ENCODE measurements around the gene HSD17B14.
"Not testable (repeated sequence)": the region's sequence is repeated elsewhere in the genome, so short reads cannot be mapped to it uniquely, and the experiment has no call there.

Gene HSD17B14

DNA sequence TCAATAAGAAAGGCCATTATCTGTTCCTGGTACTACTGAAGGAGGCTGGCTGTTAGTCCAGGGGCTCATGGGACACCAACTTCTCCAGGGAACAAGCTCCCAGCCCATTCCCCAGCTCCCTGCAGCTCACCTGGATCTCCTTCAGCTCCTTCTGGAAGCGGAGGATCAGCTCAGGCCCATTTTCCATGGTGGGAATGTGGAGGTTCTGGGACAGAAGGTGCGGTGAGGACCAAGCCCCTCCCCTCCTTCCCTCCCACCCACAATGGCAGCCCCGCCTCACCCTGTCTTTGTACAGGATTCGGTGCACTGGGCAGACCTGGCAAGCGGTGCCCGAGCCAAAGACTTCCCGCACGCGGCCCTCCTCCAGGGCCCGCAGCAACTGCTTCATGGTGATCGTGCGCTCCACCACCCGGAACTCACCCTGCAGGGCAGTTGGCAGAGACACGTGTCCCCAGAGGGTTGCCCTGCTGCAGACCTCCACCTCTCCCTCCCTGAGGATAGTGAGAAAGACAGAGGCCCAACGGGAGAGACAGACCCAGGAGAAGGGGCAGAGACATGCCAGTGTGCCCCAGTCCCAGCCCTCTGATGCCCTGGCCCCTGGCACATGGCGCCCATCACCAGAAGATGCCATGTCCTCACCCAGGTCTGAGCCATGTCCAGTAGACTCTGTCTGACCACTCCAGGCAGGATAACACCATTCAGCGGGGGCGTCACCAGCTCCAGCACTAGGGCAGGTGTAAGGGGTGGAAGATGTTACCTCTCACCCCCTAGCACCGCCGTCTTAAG lies 39.8 kb downstream of the HSD17B14 start:
- no peak for DNase-seq

DNA sequence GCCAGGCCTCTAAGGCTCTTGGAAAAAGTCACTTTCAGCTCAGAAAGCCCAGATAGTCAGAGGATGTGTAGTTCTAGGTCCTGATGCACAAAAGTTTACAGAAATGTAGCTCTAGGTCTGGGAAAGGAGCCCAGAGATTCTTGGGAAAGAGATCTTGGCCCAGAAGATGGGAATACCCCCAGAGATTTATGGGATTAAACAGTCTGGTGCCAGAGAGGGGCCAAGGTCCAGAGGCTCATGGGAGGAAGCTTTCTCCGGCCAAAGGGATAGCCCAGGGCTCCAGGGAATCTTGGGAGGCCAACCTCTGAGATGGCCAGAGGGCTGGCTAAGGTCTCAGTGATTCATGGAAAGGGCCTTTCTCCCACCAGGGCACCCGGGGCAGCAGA lies 40.6 kb downstream of the HSD17B14 start:
- no peak for DNase-seq

DNA sequence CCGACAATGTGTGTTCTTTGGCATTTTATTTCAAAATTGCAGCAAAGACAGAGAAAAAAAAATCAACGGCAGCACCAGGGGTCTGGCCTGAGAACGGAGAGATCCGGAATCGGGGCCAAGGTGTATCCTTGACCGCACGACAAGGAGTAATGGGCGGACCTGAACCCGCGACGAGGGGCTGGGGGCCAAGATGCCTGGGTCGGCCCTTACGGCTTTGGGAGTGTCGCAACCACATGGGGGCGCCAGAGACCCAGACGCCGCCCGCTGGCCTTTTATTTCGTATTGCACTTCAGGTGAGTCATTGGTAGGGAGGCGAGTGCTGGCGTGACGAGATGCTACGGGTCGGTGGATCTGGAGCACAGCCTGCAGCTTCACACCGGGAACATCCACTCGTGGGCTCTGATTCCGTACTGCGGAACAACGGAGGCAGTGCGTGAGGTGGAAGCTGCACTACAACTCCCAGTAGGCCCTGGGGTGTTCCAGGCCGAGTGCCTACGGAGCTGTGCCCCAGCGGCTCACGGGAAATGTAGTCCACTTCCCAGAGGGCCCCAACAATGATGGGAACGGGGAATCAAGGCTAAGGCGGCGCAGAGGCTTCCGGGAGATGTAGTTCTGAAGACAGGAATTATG lies 41.1 kb downstream of the HSD17B14 start:
- DNase-seq: peak; percentile 93

DNA sequence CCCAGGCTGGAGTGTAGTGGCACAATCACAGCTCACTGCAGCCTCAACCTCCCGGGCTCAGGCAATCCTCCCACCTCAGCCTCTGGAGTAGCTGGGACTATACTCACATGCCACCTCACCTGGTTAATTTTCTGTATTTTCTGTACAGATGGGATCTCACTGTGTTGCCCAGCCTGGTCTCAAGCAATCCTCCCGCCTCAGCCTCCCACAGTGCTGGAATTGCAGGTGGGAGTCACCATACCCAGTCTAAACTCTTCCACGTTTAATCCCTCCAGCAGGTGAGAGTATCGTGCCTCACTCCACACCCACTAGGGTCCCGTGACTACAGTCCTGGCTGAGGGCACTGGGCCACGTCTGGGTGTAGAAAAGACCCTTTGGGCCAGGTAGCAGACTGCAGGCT lies 42.0 kb downstream of the HSD17B14 start:
- no peak for DNase-seq

DNA sequence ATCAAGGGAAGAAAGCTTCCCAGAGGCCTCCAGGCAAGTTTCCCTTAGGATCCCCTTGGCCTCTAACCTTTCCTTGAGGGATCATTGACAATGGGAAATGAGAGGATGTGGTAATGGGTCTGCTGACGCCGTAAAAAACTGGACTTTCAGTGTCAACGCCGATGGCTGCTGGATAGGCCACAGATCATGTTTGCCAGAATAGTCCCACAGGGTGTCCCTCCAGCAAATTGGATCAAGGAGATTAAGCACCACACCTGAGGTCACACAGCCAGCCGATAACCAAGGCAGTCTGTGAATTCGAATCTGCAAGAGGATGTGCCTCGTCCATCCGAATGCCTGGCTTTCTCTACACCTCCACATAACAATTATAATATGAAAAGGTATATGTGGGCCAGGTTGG lies 43.0 kb downstream of the HSD17B14 start:
- no peak for DNase-seq

DNA sequence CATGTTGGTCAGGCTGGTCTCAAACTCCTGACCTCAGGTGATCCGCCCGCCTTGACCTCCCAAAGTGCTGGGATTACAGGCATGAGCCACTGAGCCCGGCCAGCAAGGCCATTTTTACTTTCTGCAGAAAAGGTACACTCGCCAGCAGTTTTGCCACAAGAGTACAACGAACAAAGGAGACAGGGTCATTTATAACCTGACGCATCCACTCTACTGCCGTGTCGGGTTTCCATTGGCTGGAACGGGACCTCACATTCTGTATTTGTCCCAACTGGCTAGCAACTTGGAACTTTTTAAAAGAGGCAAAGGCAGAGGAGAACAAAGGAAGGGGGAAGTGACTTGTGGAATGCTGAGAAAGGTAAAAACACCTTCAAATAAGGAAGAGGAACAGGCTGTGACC lies 49.0 kb downstream of the HSD17B14 start:
- not testable (repeated sequence) for DNase-seq

DNA sequence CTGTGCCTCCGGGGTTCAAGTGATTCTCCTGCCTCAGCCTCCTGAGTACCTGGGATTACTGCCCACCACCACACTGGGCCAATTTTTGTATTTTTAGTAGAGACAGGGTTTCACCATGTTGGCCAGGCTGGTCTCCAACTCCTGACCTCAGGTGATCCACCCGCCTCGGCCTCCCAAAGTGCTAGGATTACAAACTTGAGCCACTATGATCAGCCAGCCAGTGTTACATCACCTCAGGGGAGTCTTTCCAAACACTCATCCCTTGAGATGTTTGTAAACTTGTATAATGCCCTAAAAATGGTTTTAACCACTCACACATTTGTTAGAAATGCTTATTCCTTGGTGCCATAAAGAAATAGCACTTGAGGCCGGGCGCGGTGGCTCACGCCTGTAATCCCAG lies 49.9 kb downstream of the HSD17B14 start:
- DNase-seq: not testable (repeated sequence)

DNA sequence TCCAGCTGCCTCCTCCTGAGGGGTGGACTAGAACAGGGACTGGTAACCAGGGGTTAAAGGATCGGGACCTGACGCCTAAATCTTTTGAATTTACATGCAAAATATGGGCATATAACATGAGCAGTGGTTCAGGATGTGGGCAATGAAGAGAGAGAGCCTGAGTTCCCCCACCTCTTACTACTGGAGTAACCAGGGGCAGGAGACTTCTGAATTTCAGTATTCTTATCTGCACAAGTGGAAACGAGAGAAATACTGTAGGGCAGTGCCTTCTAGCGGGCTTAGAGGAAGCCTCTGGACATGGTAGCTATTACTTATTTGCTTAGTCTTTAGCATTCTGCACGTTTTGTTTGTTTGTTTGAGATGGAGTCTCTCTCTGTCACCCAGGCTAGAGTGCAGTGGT lies 51.8 kb downstream of the HSD17B14 start:
- DNase-seq: peak; percentile 65

DNA sequence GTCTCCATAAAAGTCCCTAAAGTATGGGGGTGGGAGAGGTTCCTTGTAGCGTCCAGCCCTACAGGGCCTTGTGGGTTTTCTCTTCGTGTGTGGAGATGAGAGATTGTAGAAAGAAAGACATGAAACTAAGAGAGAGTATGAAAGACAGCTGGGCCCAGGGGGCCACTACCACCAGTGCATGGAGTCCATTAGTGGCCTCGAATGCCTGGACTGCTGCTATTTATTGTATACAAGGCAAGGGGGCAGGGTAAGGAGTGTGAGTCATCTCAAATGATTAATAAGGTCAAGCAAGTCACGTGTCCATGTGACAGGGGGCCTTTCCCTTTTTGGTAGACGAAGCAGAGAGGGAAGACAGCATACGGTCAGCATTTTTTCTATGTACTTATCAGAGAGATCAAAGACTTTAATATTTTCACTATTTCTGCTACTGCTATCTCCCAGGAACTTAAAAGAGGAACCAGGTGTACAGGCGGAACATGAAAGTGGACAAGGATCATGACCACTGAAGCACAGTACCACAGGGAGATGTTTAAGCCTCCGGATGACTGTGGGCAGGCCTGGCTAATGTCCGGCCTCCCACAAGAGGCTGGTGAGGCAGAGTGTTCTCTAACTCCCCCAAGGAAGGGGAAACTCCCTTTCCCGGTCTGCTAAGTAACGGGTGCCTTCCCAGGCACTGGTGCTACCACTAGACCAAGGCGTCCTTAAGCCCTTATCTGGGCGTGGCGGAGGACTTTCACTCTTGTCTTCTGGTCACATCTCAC lies 55.5 kb downstream of the HSD17B14 start:
- DNase-seq: peak; percentile 75

DNA sequence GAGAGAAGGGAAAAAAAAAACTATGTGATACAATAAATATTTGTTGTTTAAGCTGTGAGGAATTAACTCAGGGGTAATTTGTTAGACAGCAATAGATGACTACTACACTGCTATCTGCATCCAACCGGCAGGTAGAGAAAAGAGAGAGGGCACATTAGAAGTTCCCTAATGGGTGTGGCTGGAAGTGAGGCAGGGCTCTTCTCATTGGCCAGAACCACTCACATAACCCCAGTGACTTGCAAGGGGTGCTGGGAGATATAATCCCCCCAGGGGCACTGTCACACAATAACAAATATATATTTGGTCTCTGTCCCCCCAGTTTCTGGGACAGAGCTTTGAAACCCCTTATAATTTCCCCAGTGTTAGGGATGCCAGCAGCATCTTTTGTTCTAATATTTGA lies 56.7 kb downstream of the HSD17B14 start:
- DNase-seq: peak; percentile 39

DNA sequence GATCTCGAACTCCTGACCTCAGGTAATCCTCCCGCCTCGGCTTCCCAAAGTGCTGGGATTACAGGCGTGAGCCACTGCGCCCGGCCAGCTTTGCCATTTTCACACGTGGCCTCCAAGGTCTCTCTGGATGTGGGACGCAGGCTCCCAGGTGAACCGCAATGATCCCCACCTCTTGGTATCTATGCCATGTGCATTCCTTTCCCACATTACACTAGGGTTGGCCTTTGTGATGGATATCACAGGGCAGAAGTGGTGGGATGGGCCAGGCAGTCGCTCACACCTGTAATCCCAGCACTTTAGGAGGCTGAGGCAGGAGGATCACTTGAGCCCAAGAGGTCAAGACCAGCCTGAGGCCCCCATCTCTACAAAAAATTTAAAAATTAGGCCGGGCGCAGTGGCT lies 58.6 kb downstream of the HSD17B14 start:
- no peak for DNase-seq

DNA sequence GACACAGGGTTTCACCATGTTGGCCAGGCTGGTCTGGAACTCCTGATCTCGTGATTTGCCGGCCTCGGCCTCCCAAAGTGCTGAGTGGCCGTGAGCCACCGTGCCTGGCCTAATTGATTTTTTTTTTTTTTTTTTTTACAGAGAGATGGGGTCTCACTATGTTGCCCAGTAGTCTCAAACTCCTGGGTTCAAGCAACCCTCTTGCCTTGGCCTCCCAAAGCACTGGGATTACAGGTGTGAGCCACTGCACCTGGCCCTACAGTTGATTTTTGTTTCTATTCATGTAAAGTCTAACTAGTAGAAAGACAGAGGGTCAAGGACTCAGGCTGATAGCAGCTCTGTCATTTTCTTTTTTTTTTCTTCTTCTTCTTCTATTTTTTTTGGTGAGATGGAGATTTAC lies 59.2 kb downstream of the HSD17B14 start:
- DNase-seq: no peak

DNA sequence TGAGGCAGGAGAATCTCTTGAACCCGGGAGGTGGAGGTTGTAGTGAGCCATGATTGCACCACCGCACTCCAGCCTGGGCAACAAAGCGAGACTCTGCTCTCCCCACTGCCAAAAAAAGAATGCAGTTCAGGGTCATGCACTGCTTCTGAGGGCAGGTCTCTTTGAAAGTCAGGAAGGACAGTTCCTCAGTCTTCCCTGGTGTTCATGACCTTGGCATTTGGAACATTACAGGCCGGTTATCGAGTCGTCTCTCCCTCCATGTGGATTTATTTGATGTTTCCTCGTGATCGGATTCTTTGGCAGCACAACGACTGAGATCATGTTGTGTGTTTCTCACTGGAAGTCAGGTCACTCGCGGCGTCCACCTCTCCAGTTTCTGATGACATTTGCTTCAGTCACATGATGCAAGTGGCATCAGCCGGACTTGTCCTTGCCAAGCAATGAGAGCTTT lies 63.8 kb downstream of the HSD17B14 start:
- no peak for DNase-seq

DNA sequence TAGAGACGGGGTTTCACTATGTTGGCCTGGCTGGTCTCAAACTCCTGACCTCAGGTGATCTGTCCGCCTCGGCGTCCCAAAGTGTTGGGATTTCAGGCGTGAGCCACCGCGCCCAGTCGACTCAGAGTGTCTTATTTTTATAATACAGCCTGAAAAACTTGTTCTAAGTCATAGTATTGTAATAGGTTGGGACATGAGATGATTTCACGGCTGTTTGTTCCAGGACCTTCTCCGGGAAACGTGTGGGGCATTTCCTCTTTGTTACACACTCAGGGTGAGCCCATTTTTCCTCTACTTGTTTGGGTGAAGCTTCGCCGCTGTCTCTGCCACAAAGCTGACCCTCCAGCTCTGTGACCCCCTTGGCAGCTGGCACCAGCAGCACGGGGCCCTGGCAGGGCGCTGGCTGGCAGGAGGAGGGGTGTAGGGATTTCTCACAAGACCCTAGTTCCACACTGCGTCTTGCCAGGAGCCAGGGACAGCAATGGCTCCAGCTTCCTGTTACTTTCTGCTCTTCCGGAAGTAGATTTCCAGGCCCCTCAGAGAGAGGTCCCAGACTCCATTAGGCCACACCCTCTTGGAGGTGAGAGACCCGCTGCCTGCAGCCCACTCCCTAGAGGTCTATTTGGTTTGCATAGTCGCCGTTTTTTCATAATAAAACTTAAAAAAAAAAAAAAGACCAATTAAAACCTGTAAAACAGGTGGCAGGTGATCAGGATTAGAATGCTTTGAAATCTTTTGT lies 65.4 kb downstream of the HSD17B14 start:
- DNase-seq: no peak

DNA sequence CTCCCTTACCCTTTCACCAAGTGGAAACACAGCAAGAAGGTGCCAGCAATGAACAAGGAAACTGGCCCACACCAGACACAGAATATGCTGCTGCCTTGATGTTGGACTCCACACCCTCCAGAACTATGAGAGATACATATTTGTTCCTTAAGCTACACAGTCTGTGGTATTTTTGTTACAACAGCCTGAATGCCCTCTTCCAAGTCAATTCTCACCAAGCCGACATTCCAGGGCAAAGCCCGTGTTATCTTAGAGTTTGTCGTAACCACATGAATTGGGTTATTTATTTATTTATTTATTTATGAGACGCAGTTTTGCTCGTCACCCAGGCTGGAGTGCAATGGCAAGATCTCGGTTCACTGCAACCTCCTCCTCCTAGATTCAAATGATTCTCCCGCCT lies 66.0 kb downstream of the HSD17B14 start:
- DNase-seq: no peak

DNA sequence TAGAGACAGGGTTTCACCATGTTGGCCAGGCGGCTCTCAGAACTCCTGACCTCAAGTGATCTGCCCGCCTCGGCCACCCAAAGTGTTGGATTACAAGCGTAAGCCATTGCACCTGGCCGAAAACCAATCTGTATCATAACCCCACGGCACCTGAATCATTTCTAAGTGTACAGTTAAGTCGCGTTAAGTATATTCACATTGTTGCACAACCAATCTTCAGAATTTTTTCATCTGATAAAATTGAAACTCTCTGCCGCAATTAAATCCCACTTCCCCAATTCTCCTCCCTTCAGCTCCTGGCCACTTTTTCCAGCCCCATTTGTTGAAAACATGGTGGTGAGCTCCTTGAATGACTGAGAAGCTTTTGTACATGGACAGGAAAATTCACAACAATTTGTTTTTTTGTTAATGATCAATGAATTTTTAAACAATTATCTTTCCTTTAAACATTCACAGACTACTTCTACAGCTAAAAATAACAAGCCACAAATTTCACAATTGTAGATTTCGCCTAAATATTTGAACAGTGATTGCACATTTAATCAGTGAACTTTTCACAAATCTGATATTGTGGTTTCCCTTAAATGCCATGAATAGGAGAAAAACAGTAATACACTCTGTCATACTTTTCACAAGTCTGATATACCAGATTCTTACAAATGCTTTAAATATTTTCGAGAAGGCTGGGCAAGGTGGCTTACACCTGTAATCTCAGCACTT lies 67.1 kb downstream of the HSD17B14 start:
- DNase-seq: no peak

DNA sequence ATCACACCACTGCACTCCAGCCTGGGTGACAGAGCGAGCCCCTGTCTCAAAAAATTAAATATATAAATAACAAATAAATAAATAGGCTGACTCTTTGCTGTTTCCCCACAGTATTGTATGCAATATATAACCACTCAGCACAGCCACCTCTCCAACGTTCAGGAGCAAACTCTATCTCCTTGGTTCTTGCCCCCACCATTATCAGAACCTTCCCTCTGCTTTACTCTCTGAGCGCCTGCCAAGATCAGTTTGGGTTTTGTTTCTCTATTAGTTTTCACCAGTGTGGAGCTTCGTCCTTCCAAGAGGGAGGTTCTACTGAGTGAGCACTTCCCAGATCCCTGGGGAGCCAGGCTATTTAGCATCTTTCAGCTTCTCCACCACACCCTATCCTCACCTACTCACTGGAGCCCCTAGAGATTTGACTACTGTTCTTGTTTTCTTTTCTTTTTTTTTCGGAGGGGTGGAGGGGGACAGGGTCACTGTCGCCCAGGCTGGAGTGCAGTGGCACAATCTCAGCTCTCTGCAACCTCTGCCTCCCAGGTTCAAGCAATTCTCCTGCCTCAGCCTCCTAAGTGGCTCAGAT lies 68.0 kb downstream of the HSD17B14 start:
- DNase-seq: peak; percentile 80

DNA sequence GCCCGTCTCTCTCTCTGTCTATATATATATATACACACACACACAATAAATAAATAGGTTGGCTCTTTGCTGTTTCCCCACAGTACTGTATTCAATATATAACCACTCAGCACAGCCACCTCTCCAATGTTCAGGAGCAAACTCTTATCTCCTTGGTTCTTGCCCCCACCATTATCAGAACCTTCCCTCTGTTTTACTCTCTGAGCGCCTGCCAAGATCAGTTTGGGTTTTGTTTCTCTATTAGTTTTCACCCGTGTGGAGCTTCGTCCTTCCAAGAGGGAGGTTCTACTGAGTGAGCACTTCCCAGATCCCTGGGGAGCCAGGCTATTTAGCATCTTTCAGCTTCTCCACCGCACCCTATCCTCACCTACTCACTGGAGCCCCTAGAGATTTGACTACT lies 70.5 kb downstream of the HSD17B14 start:
- DNase-seq: peak; percentile 95
